Osteoblast (primary cell): ENCODE results near the gene CCR3. TPM values are rescaled to one million over a fixed set of nuclear protein-coding genes. Genes with fewer than 3 reads are reported as not detected.

Source experiments
- DNase-seq: peaks from one replicate; pipeline ENCODE4 v3.0.0; 2011; ENCODE audit warnings: low spot score, mixed read lengths; ENCODE audit not compliant: insufficient read length; ENCODE audit errors: missing footprints
- H2AFZ ChIP-seq: 2 replicates; pipeline ENCODE4 v1.6.0; 2011; ENCODE audit warnings: mild to moderate bottlenecking, low read length
- H3K27ac ChIP-seq: 2 replicates; pipeline ENCODE4 v1.5.1; 2011; ENCODE audit warnings: mild to moderate bottlenecking, low read depth, low read length, moderate library complexity
- H3K27me3 ChIP-seq: 2 replicates; pipeline ENCODE4 v1.6.0; 2012; ENCODE audit warnings: mild to moderate bottlenecking, control low read depth, inconsistent platforms, low read length, moderate library complexity; ENCODE audit not compliant: insufficient read depth
- H3K36me3 ChIP-seq: 2 replicates; pipeline ENCODE4 v1.5.1; 2011; ENCODE audit warnings: mild to moderate bottlenecking, low read length, control low read depth, moderate library complexity; ENCODE audit not compliant: insufficient read depth
- H3K4me1 ChIP-seq: 2 replicates; pipeline ENCODE4 v1.5.1; 2011; ENCODE audit warnings: mild to moderate bottlenecking, low read length, control low read depth, moderate library complexity; ENCODE audit not compliant: insufficient read depth
- H3K4me2 ChIP-seq: 2 replicates; pipeline ENCODE4 v1.6.0; 2011; ENCODE audit warnings: mild to moderate bottlenecking, low read length; ENCODE audit not compliant: insufficient read depth
- H3K4me3 ChIP-seq: fragments of 200-600 bp; sonication (generic); 3 replicates; pipeline ENCODE4 v1.5.1; 2012; ENCODE audit warnings: mild to moderate bottlenecking, low read length, inconsistent platforms; ENCODE audit not compliant: insufficient read depth
- H3K79me2 ChIP-seq: 2 replicates; pipeline ENCODE4 v1.6.0; 2012; ENCODE audit warnings: mild to moderate bottlenecking, low read length, control low read depth, inconsistent platforms; ENCODE audit not compliant: insufficient read depth
- H3K9me3 ChIP-seq: 2 replicates; pipeline ENCODE4 v1.5.1; 2011; ENCODE audit warnings: low read depth, low read length, control low read depth
- H4K20me1 ChIP-seq: 2 replicates; pipeline ENCODE4 v1.6.0; 2012; ENCODE audit warnings: mild to moderate bottlenecking, low read length, control low read depth; ENCODE audit not compliant: insufficient read depth
- CTCF ChIP-seq: IDR thresholded peaks from 2 replicates; pipeline ENCODE4 v1.5.1; 2011; ENCODE audit warnings: mild to moderate bottlenecking, low read depth, low read length, moderate library complexity; ENCODE audit errors: extremely low read depth
- total RNA-seq: library from RNA; depleted of rRNA; stranded (reverse); fragments of >200 nt; gene quantifications from 2 replicates; pipeline ENCODE4 v1.2.3, GENCODE V29; 2012

CCR3 gene
- total RNA-seq, 1 donor, result not detected

DNA sequence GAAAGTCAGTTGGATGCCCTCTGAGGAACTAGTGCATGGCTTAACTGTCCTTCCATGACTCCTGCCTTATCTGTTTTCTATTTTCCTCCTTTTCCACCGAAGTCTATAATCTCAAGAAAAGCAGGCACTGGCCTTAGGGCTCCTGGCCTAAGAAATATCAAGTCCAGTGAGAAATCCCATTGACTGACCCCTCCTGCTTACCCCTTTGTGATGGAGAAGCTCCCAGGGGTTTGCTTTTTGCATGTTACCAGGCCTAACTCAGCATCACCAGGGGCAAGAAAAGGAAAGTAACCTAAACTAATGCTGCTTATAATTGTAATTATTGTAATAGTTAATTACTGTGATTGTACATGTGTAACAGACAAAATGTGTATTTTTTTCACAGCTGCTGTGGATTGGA lies 21.7 kb downstream of the CCR3 start:
- Histone ChIP-seq H3K36me3 (no peaks in the 10 kb centered on the region), H3K4me1 (no peaks in the 10 kb centered on the region), H3K4me2 (no peak overlapping the region), H3K27ac (no peak overlapping the region), H3K4me3 (no peak overlapping the region), H3K9me3 (no peaks in the 10 kb centered on the region), H3K27me3 (peaks cover 23% of the 10 kb centered on the region), H2AFZ (no peak overlapping the region), H4K20me1 (no peaks in the 10 kb centered on the region), H3K79me2 (no peaks in the 10 kb centered on the region)
- no peak for DNase-seq
- TF ChIP-seq CTCF, result no peak

- no peaks in the 10 kb centered on the region for H4K20me1 ChIP-seq
- no peak overlapping the region for H2AFZ ChIP-seq
- peaks cover 21% of the 10 kb centered on the region for H3K27me3 ChIP-seq
- H3K27ac ChIP-seq, result no peak overlapping the region
- no peak for TF ChIP-seq CTCF
- no peaks in the 10 kb centered on the region for H3K9me3 ChIP-seq
- H3K4me2 ChIP-seq, result no peak overlapping the region
- H3K36me3 ChIP-seq, result no peaks in the 10 kb centered on the region
- no peaks in the 10 kb centered on the region for H3K79me2 ChIP-seq
- no peak for DNase-seq
- H3K4me1 ChIP-seq, result no peaks in the 10 kb centered on the region
- H3K4me3 ChIP-seq, result no peak overlapping the region
Observed at GRCh38 chr3:46266598-46266997, 24.3 kb downstream of the CCR3 start.

- H3K27me3 ChIP-seq, result peaks cover 12% of the 10 kb centered on the region
Observed at GRCh38 chr3:46269556-46269955, 27.3 kb downstream of the CCR3 start.

GRCh38 chr3:46270474-46270873 lies 28.2 kb downstream of the CCR3 start:
- TF ChIP-seq CTCF, result no peak
- Histone ChIP-seq H3K36me3 (no peaks in the 10 kb centered on the region), H3K79me2 (no peaks in the 10 kb centered on the region), H3K4me3 (no peak overlapping the region), H3K9me3 (no peaks in the 10 kb centered on the region), H3K4me1 (no peaks in the 10 kb centered on the region), H3K4me2 (no peak overlapping the region), H3K27ac (no peak overlapping the region), H3K27me3 (peaks cover 7% of the 10 kb centered on the region), H2AFZ (no peak overlapping the region), H4K20me1 (no peaks in the 10 kb centered on the region)
- DNase-seq, result no peak

More at GRCh38 chr3:46269556-46269955, 27.3 kb downstream of the CCR3 start:
- DNase-seq, result no peak
- Histone ChIP-seq H3K36me3 (no peaks in the 10 kb centered on the region), H3K79me2 (no peaks in the 10 kb centered on the region), H3K27ac (no peak overlapping the region), H3K4me1 (no peaks in the 10 kb centered on the region), H3K4me3 (no peak overlapping the region), H3K9me3 (no peaks in the 10 kb centered on the region), H4K20me1 (no peaks in the 10 kb centered on the region), H3K4me2 (no peak overlapping the region), H2AFZ (no peak overlapping the region)
- no peak for TF ChIP-seq CTCF
